ENCODE data around the gene FYN.

FYN gene

DNA sequence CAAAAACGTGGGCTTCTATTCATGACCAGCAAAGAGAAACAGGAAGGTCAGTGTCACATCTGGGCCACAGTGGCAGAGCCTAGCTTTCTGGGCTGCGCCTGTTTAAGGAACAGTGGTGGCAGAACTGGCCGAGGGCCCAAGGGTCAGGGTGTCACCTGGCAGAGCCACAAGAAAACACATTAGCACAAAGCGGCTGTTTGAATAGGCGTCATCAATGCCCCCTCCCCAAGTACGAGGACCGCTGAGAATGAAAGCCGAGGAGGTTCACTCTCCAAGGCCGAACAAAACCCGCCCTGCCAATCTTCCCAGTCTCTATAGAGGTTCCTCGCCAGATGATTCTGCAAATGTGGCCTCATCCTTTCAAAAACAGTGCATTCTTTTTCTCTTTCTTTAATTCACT, 142.4 kb downstream of the FYN start:
- Mint-ChIP-seq H3K9me3 (peaks cover 10% of the 10 kb centered on the region), H3K4me3 (peak overlapping the region in 2 of 3 experiments; percentile 1 to 60), H3K36me3 (ENCODE audit: low read depth) (peaks cover 43% of the 10 kb centered on the region), H3K4me1 (peaks cover 69% of the 10 kb centered on the region), H3K27me3 (ENCODE audit: low read depth) (no peaks in the 10 kb centered on the region), H3K27ac (peak overlapping the region; percentile 83 to 91 (median 83))
- TF ChIP-seq, protein P1, sequence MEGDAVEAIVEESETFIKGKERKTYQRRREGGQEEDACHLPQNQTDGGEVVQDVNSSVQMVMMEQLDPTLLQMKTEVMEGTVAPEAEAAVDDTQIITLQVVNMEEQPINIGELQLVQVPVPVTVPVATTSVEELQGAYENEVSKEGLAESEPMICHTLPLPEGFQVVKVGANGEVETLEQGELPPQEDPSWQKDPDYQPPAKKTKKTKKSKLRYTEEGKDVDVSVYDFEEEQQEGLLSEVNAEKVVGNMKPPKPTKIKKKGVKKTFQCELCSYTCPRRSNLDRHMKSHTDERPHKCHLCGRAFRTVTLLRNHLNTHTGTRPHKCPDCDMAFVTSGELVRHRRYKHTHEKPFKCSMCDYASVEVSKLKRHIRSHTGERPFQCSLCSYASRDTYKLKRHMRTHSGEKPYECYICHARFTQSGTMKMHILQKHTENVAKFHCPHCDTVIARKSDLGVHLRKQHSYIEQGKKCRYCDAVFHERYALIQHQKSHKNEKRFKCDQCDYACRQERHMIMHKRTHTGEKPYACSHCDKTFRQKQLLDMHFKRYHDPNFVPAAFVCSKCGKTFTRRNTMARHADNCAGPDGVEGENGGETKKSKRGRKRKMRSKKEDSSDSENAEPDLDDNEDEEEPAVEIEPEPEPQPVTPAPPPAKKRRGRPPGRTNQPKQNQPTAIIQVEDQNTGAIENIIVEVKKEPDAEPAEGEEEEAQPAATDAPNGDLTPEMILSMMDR (IDR thresholded peaks at IDR 0.05; ENCODE audit: unreplicated experiment in 3 of 3): no peak

DNA sequence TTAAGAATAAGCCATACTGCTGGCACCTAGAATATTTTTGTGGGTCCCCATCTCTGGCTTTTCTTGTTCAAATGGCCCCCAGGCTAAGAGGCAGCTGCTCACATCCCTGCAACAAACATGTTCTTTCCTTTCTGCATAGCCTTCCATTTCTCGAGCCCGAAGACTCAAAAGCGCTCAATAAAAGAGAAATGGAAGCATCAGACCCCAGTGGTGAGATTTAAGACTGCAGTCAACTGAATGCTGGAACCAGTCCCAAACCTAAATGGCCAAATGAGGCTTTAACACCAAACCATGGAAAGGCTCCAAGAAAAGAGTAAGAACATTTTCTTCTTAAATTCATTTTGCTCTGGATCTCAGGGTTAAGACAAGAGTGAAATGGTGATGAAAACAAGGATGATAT, 145.4 kb downstream of the FYN start:
- no peak overlapping the region for H3K27ac Mint-ChIP-seq
- H3K36me3 Mint-ChIP-seq (ENCODE audit: low read depth): peaks cover 34% of the 10 kb centered on the region
- peaks cover 4% of the 10 kb centered on the region for H3K9me3 Mint-ChIP-seq
- TF ChIP-seq, protein P1 (IDR thresholded peaks at IDR 0.05; ENCODE audit: unreplicated experiment in 3 of 3): peak; percentile 24 to 49 (median 42)
- H3K4me3 Mint-ChIP-seq: no peak overlapping the region
- peaks cover 72% of the 10 kb centered on the region for H3K4me1 Mint-ChIP-seq
- H3K27me3 Mint-ChIP-seq (ENCODE audit: low read depth): no peaks in the 10 kb centered on the region

DNA sequence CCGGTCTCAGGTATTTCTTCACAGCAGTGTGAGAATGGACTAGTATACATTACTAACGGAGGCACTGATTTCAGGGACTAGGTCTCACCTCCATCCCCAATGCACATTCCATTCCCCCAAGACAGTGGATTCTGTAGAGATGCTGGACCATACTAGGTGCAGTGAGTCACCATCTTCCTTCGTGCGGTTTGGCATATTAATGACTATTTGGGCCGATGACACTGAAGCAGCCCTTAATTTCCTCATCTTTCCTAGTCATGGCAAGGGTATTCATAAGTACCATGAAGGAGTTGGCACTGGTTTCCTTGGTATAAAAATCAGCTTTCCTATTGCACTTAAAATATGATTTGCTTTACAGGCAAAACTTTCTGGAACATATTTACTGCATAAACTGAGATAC, 146.2 kb downstream of the FYN start:
- Mint-ChIP-seq H3K4me1 (peaks cover 79% of the 10 kb centered on the region), H3K27me3 (ENCODE audit: low read depth) (no peaks in the 10 kb centered on the region), H3K4me3 (no peak overlapping the region), H3K36me3 (ENCODE audit: low read depth) (peaks cover 30% of the 10 kb centered on the region), H3K27ac (no peak overlapping the region), H3K9me3 (peaks cover 4% of the 10 kb centered on the region)
- TF ChIP-seq, protein P1 (IDR thresholded peaks at IDR 0.05; ENCODE audit: unreplicated experiment in 3 of 3): no peak

DNA sequence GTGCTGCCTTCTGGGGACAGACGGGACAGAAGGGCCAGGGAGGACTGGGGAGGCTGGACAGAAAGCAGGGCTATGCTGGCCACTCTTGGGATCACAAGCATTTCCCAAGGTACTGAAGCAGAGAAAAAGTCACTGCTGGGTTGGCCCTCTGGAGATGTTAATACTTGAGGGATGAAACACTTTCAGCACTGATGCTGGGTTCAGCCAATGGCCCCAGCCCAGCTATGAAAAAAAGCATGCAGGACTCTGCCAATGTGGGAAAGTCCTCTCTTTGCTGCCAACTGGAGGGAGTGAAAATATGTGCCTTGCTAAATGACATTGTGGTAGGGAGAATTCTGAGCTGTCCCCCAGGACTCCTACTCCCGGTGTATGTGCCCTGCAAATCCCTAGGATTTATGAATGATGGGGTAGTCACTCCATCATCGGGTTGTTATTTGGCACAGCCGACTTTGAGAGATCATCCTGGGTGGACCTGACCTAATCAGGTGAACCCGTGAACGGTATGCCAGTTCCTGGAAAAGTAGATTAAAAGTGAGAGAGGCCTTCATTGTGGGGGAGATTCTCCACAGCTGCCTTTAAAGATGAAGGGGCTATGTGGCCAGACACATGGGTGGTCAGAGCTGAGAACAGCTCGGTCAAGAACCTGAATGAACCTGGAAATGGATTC, 147.7 kb downstream of the FYN start:
- peaks cover 24% of the 10 kb centered on the region for H3K36me3 Mint-ChIP-seq (ENCODE audit: low read depth)
- TF ChIP-seq, protein P1 (IDR thresholded peaks at IDR 0.05; ENCODE audit: unreplicated experiment in 3 of 3): no peak
- no peak overlapping the region for H3K4me3 Mint-ChIP-seq
- no peaks in the 10 kb centered on the region for H3K9me3 Mint-ChIP-seq
- no peak overlapping the region for H3K27ac Mint-ChIP-seq
- peaks cover 76% of the 10 kb centered on the region for H3K4me1 Mint-ChIP-seq
- H3K27me3 Mint-ChIP-seq (ENCODE audit: low read depth): no peaks in the 10 kb centered on the region

DNA sequence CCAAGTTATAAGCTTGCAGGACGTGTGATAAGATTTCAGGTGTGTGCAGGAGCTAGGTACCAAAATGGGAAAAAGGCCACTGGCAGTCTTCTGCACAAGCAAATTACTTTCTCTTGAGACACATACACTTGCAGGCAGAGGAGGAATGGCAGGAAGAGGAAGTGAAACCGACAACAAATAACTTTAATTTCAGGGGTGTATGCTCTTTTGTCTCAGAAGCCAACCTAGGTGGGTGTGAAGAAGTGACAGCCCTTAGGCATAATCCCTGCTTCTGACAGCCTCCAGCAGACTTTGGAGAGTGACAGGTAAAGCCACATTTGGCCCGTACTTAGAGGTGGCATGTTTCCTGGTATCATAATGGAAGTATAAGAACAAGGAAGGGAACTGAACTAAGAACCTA, 148.7 kb downstream of the FYN start:
- H3K36me3 Mint-ChIP-seq (ENCODE audit: low read depth): peaks cover 28% of the 10 kb centered on the region
- peaks cover 66% of the 10 kb centered on the region for H3K4me1 Mint-ChIP-seq
- H3K27me3 Mint-ChIP-seq (ENCODE audit: low read depth): no peaks in the 10 kb centered on the region
- H3K27ac Mint-ChIP-seq: no peak overlapping the region
- no peaks in the 10 kb centered on the region for H3K9me3 Mint-ChIP-seq
- TF ChIP-seq, protein P1 (IDR thresholded peaks at IDR 0.05; ENCODE audit: unreplicated experiment in 3 of 3): no peak
- no peak overlapping the region for H3K4me3 Mint-ChIP-seq

DNA sequence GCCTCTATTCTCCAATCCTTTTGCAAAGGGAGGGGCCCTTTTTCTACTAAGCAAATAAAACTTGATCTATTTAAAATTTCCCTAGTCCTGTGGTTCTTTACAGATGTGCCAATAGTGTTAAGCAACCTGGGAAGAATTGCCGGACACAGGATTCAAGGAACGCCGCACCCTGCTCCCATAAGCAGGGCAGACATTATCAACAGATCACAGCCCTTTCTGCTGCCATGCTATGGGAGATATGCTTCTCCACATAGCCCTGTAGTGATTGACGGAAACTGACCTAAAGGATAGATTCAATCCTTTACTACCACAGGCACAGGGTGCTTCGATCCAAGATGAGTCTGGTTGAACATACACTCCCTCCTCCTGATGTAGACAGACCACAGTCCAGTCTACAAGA, 149.2 kb downstream of the FYN start:
- H3K27ac Mint-ChIP-seq: no peak overlapping the region
- TF ChIP-seq, protein P1 (IDR thresholded peaks at IDR 0.05; ENCODE audit: unreplicated experiment in 3 of 3): no peak
- H3K4me1 Mint-ChIP-seq: peaks cover 68% of the 10 kb centered on the region
- H3K36me3 Mint-ChIP-seq (ENCODE audit: low read depth): peaks cover 33% of the 10 kb centered on the region
- H3K4me3 Mint-ChIP-seq: no peak overlapping the region
- no peaks in the 10 kb centered on the region for H3K9me3 Mint-ChIP-seq
- no peaks in the 10 kb centered on the region for H3K27me3 Mint-ChIP-seq (ENCODE audit: low read depth)

Data from nephron (organoid).